ENCODE results near the gene PTPRR. TPM values are rescaled to one million over a fixed set of nuclear protein-coding genes. Genes with fewer than 3 reads are reported as not detected.
"Not testable (repeated sequence)": the region's sequence is repeated elsewhere in the genome, so short reads cannot be mapped to it uniquely, and the experiment has no call there.

Gene PTPRR
- total RNA-seq, 1 experiment from 2014 or later = 0.64 TPM

- no peak for DNase-seq (ENCODE audit: extremely low read depth, low read depth)
These were observed 77.6 kb downstream of the PTPRR start for GRCh38 chr12:70842942-70843341.

GRCh38 chr12:70842136-70842535 lies 78.4 kb downstream of the PTPRR start:
- no peak for DNase-seq (ENCODE audit: extremely low read depth, low read depth)

- no peak for DNase-seq (ENCODE audit: extremely low read depth, low read depth)
These were observed 79.7 kb downstream of the PTPRR start for GRCh38 chr12:70840656-70841350.

- DNase-seq (ENCODE audit: extremely low read depth, low read depth) = no peak
These were observed 81.0 kb downstream of the PTPRR start for GRCh38 chr12:70839544-70839943.

GRCh38 chr12:70838127-70838526 lies 82.4 kb downstream of the PTPRR start:
- no peak for DNase-seq (ENCODE audit: extremely low read depth, low read depth)

GRCh38 chr12:70837026-70837425 lies 83.5 kb downstream of the PTPRR start:
- DNase-seq (ENCODE audit: extremely low read depth, low read depth) = no peak

- DNase-seq (ENCODE audit: extremely low read depth, low read depth) = no peak
These were observed 84.6 kb downstream of the PTPRR start for GRCh38 chr12:70835948-70836347.

GRCh38 chr12:70831543-70831942 lies 89.0 kb downstream of the PTPRR start:
- DNase-seq (ENCODE audit: extremely low read depth, low read depth) = no peak

- no peak for DNase-seq (ENCODE audit: extremely low read depth, low read depth)
These were observed 90.1 kb downstream of the PTPRR start for GRCh38 chr12:70830221-70831061.

GRCh38 chr12:70829070-70829469 lies 91.5 kb downstream of the PTPRR start:
- DNase-seq (ENCODE audit: extremely low read depth, low read depth) = no peak

GRCh38 chr12:70828351-70828750 lies 92.2 kb downstream of the PTPRR start:
- no peak for DNase-seq (ENCODE audit: extremely low read depth, low read depth)

GRCh38 chr12:70826156-70826555 lies 94.4 kb downstream of the PTPRR start:
- DNase-seq (ENCODE audit: extremely low read depth, low read depth) = no peak

GRCh38 chr12:70824511-70824910 lies 96.0 kb downstream of the PTPRR start:
- DNase-seq (ENCODE audit: extremely low read depth, low read depth) = no peak

- DNase-seq (ENCODE audit: extremely low read depth, low read depth) = no peak
These were observed 97.2 kb downstream of the PTPRR start for GRCh38 chr12:70823182-70823976.

- DNase-seq (ENCODE audit: extremely low read depth, low read depth) = no peak
These were observed 98.1 kb downstream of the PTPRR start for GRCh38 chr12:70822412-70822811.

GRCh38 chr12:70815971-70816391 lies 104.6 kb downstream of the PTPRR start:
- no peak for DNase-seq (ENCODE audit: extremely low read depth, low read depth)

- no peak for DNase-seq (ENCODE audit: extremely low read depth, low read depth)
These were observed 105.5 kb downstream of the PTPRR start for GRCh38 chr12:70815056-70815455.

- DNase-seq (ENCODE audit: extremely low read depth, low read depth) = no peak
These were observed 107.0 kb downstream of the PTPRR start for GRCh38 chr12:70813559-70813958.

GRCh38 chr12:70812136-70812535 lies 108.4 kb downstream of the PTPRR start:
- DNase-seq (ENCODE audit: extremely low read depth, low read depth) = no peak

- DNase-seq (ENCODE audit: extremely low read depth, low read depth) = no peak
These were observed 110.7 kb downstream of the PTPRR start for GRCh38 chr12:70809887-70810286.

- not testable (repeated sequence) for DNase-seq (ENCODE audit: extremely low read depth, low read depth)
These were observed 112.5 kb downstream of the PTPRR start for GRCh38 chr12:70807993-70808392.
